Breast epithelium (tissue), 3 donors: ENCODE measurements around the gene FAM90A1.
"Not testable (repeated sequence)": the region's sequence is repeated elsewhere in the genome, so short reads cannot be mapped to it uniquely, and the experiment has no call there.

Experiments used
- CTCF ChIP-seq, 3 donors: fragments of 450-650 bp; IDR thresholded peaks; one replicate each; pipeline ENCODE4 v1.5.1; 2016 to 2017; ENCODE audit warnings: antibody characterized with exemption in 3 of 3, mild to moderate bottlenecking in 3 of 3, moderate library complexity in 3 of 3
- POLR2A ChIP-seq: fragments of 450-650 bp; IDR thresholded peaks from one replicate; pipeline ENCODE4 v1.6.1; 2016; ENCODE audit warnings: antibody characterized with exemption, mild to moderate bottlenecking, moderate library complexity

DNA sequence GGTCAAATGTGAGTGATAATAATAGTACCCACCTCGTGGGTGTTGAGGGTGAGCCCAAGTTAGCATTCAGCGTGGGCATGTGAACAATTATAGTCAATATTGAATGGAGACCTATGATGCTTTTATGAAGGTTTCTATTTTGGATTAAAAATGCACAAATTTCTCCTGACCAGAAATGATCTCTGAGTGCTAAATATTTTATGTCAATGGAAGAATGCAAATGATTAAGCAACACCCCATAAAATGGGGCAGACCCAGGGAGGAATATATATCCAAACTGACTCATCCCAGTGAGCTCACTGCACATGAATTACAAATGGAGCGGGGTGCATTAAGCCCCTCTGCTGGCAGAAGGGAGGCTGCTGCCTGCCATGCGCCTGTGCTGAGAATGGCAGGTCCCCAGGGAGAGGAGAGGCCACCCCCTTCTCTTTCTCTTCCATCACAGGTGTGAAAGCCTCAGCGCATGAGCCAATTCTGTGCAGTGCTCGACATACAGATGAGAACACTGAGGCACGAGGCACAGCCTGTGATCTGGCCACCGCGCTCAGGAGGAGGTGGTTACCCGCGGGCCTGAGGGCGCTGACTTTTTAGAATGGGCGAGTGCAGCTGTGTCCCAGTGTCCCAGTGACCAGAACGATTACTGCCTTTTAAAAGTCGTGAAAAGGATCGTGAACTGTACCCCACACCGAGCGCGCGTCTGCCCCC lies 14.7 kb upstream of the FAM90A1 start:
- not testable (repeated sequence) for TF ChIP-seq CTCF (IDR thresholded peaks at IDR 0.05); POLR2A
